K562 (cell line): Measurements from ENCODE around the gene UBE2O. TPM values are rescaled to one million over a fixed set of nuclear protein-coding genes. Genes with fewer than 3 reads are reported as not detected.

Source experiments
- ATAC-seq: fragments of 200-7000 bp; cut with Tn5 transposase; 3 replicates; pipeline ENCODE4 v1.9.1; 2020; ENCODE audit warnings: moderate library complexity
- BruUV-seq: library from RNA; stranded (reverse); fragments of 400-500 nt; replicated peaks from 2 replicates; lab custom pipeline; 2021; lab: Mats Ljungman, UMichigan
- CTCF ChIA-PET: fragments of 300-600 bp; formaldehyde crosslinking; extraction: SDS; loops from one replicate; lab custom pipeline; 2021; ENCODE audit warnings: low intra/inter-chr PET ratio; lab: Yijun Ruan, JAX
- POLR2A ChIA-PET: fragments of 300-600, 350-650 bp; sonication (Branson Sonifier 250); formaldehyde crosslinking; extraction: SDS; loops from one replicate; lab custom pipeline; 2021; ENCODE audit warnings: antibody characterized with exemption, inconsistent platforms; lab: Yijun Ruan, JAX
- DNase-seq, 4 experiments: peaks; one replicate each; pipeline versions ENCODE4 v3.0.0 to v3.0.0-alpha.2; 2011 to 2018; ENCODE audit warnings: low spot score in 3 of 4, mixed read lengths in 3 of 4; ENCODE audit errors: extremely low read depth in 1 of 4
- FAIRE-seq: peaks from 2 replicates; lab custom pipeline; 2011; peaks lifted over from hg19 to GRCh38; lab: Jason Lieb, UNC
- H2AFZ ChIP-seq: 2 replicates; pipeline ENCODE4 v1.6.0; 2011; ENCODE audit warnings: low read depth, low read length, control low read depth, inconsistent platforms
- H3K27ac ChIP-seq: fragments of 200-600 bp; 3 replicates; pipeline ENCODE4 v1.8.0; 2011; ENCODE audit warnings: low read depth, mild to moderate bottlenecking, control low read depth, inconsistent platforms, low read length, moderate library complexity, mixed read lengths; ENCODE audit errors: extremely low read depth
- H3K27me3 ChIP-seq, 2 experiments: fragments of 300-600 bp in 1 of 2; 2 replicates in 1 of 2; 3 replicates in 1 of 2; pipeline versions ENCODE4 v1.6.0 to v1.8.0; 2011; ENCODE audit warnings: inconsistent platforms in 2 of 2, low read length in 2 of 2, mild to moderate bottlenecking in 1 of 2, mixed read lengths in 1 of 2, moderate library complexity in 1 of 2; ENCODE audit not compliant: control insufficient read depth in 2 of 2, insufficient read depth in 2 of 2
- H3K36me3 ChIP-seq: fragments of 300-600 bp; 3 replicates; pipeline ENCODE4 v1.8.0; 2011; ENCODE audit warnings: mild to moderate bottlenecking, low read length, inconsistent platforms; ENCODE audit not compliant: control insufficient read depth, insufficient read depth
- H3K4me1 ChIP-seq, 2 experiments: fragments of 200-600 bp in 1 of 2; replicated peaks in 1 of 2; 2 replicates in 1 of 2; 3 replicates in 1 of 2; pipeline versions ENCODE4 v1.5.1 to v1.8.0; 2011; ENCODE audit warnings: inconsistent platforms in 2 of 2, low read length in 2 of 2, mild to moderate bottlenecking in 1 of 2, mixed read lengths in 1 of 2, moderate library complexity in 1 of 2; ENCODE audit not compliant: control insufficient read depth in 2 of 2, insufficient read depth in 2 of 2
- H3K4me2 ChIP-seq: 2 replicates; pipeline ENCODE4 v1.6.1; 2011; ENCODE audit warnings: low read length, control low read depth, inconsistent platforms, mixed read lengths; ENCODE audit not compliant: insufficient read depth
- H3K4me3 ChIP-seq: fragments of 200-600 bp; sonication (generic), shearing (Covaris generic); 2 replicates; pipeline ENCODE4 v1.5.1; 2016; ENCODE audit warnings: control low read depth, inconsistent platforms
- H3K79me2 ChIP-seq: fragments of 200-600 bp; 3 replicates; pipeline ENCODE4 v1.8.0; 2011; ENCODE audit warnings: low read length, inconsistent platforms; ENCODE audit not compliant: control insufficient read depth, insufficient read depth
- H3K9ac ChIP-seq, 2 experiments: 2 replicates each; pipeline versions ENCODE4 v1.6.0 to v1.6.1; 2011; ENCODE audit warnings: low read depth in 2 of 2, low read length in 2 of 2, control low read depth in 1 of 2, inconsistent platforms in 1 of 2, mild to moderate bottlenecking in 1 of 2, mixed read lengths in 1 of 2; ENCODE audit not compliant: insufficient read depth in 1 of 2
- H3K9me1 ChIP-seq: one replicate; pipeline ENCODE4 v1.6.0; 2011; ENCODE audit warnings: inconsistent platforms, mild to moderate bottlenecking, low read length, moderate library complexity; ENCODE audit not compliant: control insufficient read depth, insufficient read depth
- H3K9me3 ChIP-seq: replicated peaks from 2 replicates; pipeline ENCODE4 v1.5.1; 2011; ENCODE audit warnings: low read depth, low read length, inconsistent platforms; ENCODE audit not compliant: control insufficient read depth, insufficient read depth
- H4K20me1 ChIP-seq: replicated peaks from 2 replicates; pipeline ENCODE4 v1.6.1; 2011; ENCODE audit warnings: low read length, inconsistent platforms, mixed read lengths; ENCODE audit not compliant: control insufficient read depth, insufficient read depth
- CAMTA2 ChIP-seq: fragments of 250-450 bp; sonication (Bioruptor Pico); conservative IDR thresholded peaks from 2 replicates; pipeline ENCODE4 v1.5.1; 2022
- KDM5B ChIP-seq: fragments of 200-600 bp; sonication (generic); IDR thresholded peaks from 2 replicates; pipeline ENCODE4 v1.6.1; 2012; ENCODE audit warnings: low read depth, mild to moderate bottlenecking, moderate library complexity, low read length, control low read depth, inconsistent platforms; ENCODE audit not compliant: insufficient replicate concordance
- NFRKB ChIP-seq: fragments of 450-650 bp; IDR thresholded peaks from 2 replicates; pipeline ENCODE4 v1.6.1; 2016; ENCODE audit warnings: low read depth
- RBFOX2 ChIP-seq: fragments of 200-400 bp; formaldehyde crosslinking; IDR thresholded peaks from 2 replicates; pipeline ENCODE4 v1.6.1; 2017; ENCODE audit warnings: low read depth, mild to moderate bottlenecking, low read length, moderate library complexity
- RBM22 ChIP-seq: fragments of 200-400 bp; formaldehyde crosslinking; IDR thresholded peaks from 2 replicates; pipeline ENCODE4 v1.6.1; 2018; ENCODE audit warnings: low read length, low read depth; ENCODE audit not compliant: poor library complexity, severe bottlenecking
- SIX5 ChIP-seq, 2 experiments: IDR thresholded peaks; 2 replicates each; pipeline ENCODE4 v1.6.1; 2011; ENCODE audit warnings: low read length in 2 of 2, borderline replicate concordance in 1 of 2, low read depth in 1 of 2, mild to moderate bottlenecking in 1 of 2, moderate library complexity in 1 of 2; ENCODE audit not compliant: insufficient read depth in 1 of 2
- SLC30A9 ChIP-seq: fragments of 250-450 bp; sonication (Bioruptor Pico); IDR thresholded peaks from 2 replicates; pipeline ENCODE4 v1.8.0; 2022; ENCODE audit warnings: mild to moderate bottlenecking, moderate library complexity
- SMAD1 ChIP-seq: fragments of 150-350 bp; IDR thresholded peaks from 2 replicates; pipeline ENCODE4 v1.6.1; 2014; ENCODE audit warnings: low read length, low read depth; ENCODE audit not compliant: partially characterized antibody
- SMC3 ChIP-seq: conservative IDR thresholded peaks from 2 replicates; pipeline ENCODE4 v1.6.1; 2011; ENCODE audit warnings: low read depth, low read length, improper control_type of control experiment; ENCODE audit not compliant: insufficient read depth
- U2AF2 ChIP-seq: fragments of 200-400 bp; formaldehyde crosslinking; optimal IDR thresholded peaks from 2 replicates; pipeline ENCODE3; 2017; ENCODE audit warnings: low read depth, mild to moderate bottlenecking, low read length
- ZFPM2 ChIP-seq: fragments of 250-450 bp; sonication (Bioruptor Pico); IDR thresholded peaks from 2 replicates; pipeline ENCODE4 v1.5.1; 2022; ENCODE audit warnings: mild to moderate bottlenecking
- ZKSCAN1 ChIP-seq: fragments of 150-350 bp; IDR thresholded peaks from 2 replicates; pipeline ENCODE4 v1.6.1; 2016; ENCODE audit warnings: low read depth, low read length
- ZNF143 ChIP-seq: sonication (generic); formaldehyde crosslinking; IDR thresholded peaks from 2 replicates; pipeline ENCODE4 v1.9.0; 2022; ENCODE audit warnings: mild to moderate bottlenecking, missing genetic modification reagents
- ZNF780A ChIP-seq: fragments of 250-450 bp; sonication (Bioruptor Pico); IDR thresholded peaks from 2 replicates; pipeline ENCODE4 v1.5.0; 2021; ENCODE audit warnings: mild to moderate bottlenecking
- WGBS: fragments of 100-300 bp; shearing (Covaris generic); methylation state at CpG from one replicate; pipeline ENCODE4 v1.1.6; 2016; ENCODE audit warnings: low coverage, mixed read lengths; ENCODE audit not compliant: insufficient coverage; ENCODE audit errors: missing lambda C conversion rate; 5-methylcytosine and 5-hydroxymethylcytosine counted together
- in situ Hi-C: fragments of 300-500 bp; cut with MboI; formaldehyde crosslinking; loops from 4 replicates; pipeline ENCODE4 v1.15.0; 2018; ENCODE audit warnings: inconsistent platforms, mixed read lengths
- intact Hi-C: fragments of 100-400 bp; cut with micrococcal nuclease; formaldehyde crosslinking; loops from 2 replicates; pipeline ENCODE4 v1.14.2; 2022
- polyA plus RNA-seq, 8 experiments: library from polyadenylated mRNA; depleted of rRNA in 4 of 8; stranded (reverse) in 5 of 8; unstranded in 3 of 8; fragments of >200 nt; fragmentation: Nextera tagmentation in 2 of 8; fragmentation: Illumina TruSeq in 1 of 8; extraction: Ambion mirVana in 2 of 8; extraction: Trizol in 1 of 8; gene quantifications; 2 replicates each; pipeline versions ENCODE4 v1.2.1 to v1.2.3, GENCODE V29; 2011 to 2014; ENCODE audit warnings: inconsistent platforms in 1 of 8, missing spikeins in 1 of 8
- total RNA-seq, 7 experiments: library from RNA; depleted of rRNA in 6 of 7; stranded (reverse); fragments of >200 nt in 6 of 7; fragmentation: Illumina TruSeq in 2 of 7; extraction: Trizol in 2 of 7; gene quantifications; 2 replicates each; pipeline versions ENCODE4 v1.2.1 to v1.2.3, GENCODE V29; 2011 to 2021; ENCODE audit warnings: low replicate concordance in 1 of 7
- TF ChIP-seq, protein P1 (sequence below): fragments of 450-650 bp; IDR thresholded peaks from 2 replicates; pipeline ENCODE4 v1.6.1; 2017; ENCODE audit warnings: antibody characterized with exemption
- TF ChIP-seq, protein P2 (sequence below): fragments of 250-450 bp; sonication (Bioruptor Pico); IDR thresholded peaks from 2 replicates; pipeline ENCODE4 v1.8.0; 2022; ENCODE audit warnings: inconsistent platforms, mild to moderate bottlenecking, moderate library complexity, borderline replicate concordance
- TF ChIP-seq, protein P3 (sequence below): fragments of 250-450 bp; sonication (Bioruptor Pico); IDR thresholded peaks from 2 replicates; pipeline ENCODE4 v1.8.0; 2022; ENCODE audit warnings: moderate library complexity, mild to moderate bottlenecking, inconsistent platforms
- TF ChIP-seq, protein P4 (sequence below): sonication (generic); IDR thresholded peaks from 2 replicates; pipeline ENCODE4 v1.6.1; 2016

Gene UBE2O
- total and polyA plus RNA-seq, 9 of the 15 experiments (the other 6 are each of a cell fraction or from before 2014, with no cell fraction given), result 1.6 to 39.7 (median 13.3) TPM

DNA sequence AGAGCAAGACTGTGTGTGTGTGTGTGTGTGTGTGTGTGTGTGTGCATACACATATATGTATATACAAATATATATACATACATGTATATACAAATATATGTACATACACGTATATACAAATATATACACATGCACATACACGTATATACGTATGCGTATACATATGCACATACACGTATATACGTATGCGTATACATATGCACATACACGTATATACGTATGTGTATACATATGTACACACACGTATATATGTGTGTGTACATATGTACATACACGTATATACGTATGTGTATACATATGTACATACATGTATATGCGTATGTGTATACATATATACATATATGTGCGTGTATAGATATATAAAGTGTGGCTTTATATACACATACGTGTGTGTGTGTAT lies 37.2 kb downstream of the UBE2O start:
- intact Hi-C loops, result no loop called here
- Histone ChIP-seq H3K4me1 (peaks cover 23 to 49% of the 10 kb centered on the region in 2 experiments), H3K4me2 (no peak overlapping the region), H3K27me3 (no peaks in the 10 kb centered on the region), H4K20me1 (peaks cover 47% of the 10 kb centered on the region), H3K9me3 (no peaks in the 10 kb centered on the region), H3K4me3 (no peak overlapping the region), H3K36me3 (peaks cover 27% of the 10 kb centered on the region; the same call in 1 of the 3 replicates), H3K9me1 (peaks cover 8% of the 10 kb centered on the region), H3K9ac (no peak overlapping the region), H2AFZ (no peak overlapping the region), H3K27ac (no peak overlapping the region), H3K79me2 (peaks cover 52% of the 10 kb centered on the region)
- FAIRE-seq (no peak), DNase-seq (no peak), ATAC-seq (no peak)
- ChIA-PET POLR2A (interaction anchor here (3.6 kb wide), 1 partner anchor 10 kb away, joined by 22 read pairs; no protein-coding TSS in a partner anchor), CTCF (no interaction called here)
- whole genome bisulfite sequencing, result 94% methylated on average over 15 of the region's 15 CpGs
- in situ Hi-C loops, result no loop called here
- BruUV-seq, result no TSS peak
- TF ChIP-seq KDM5B, result no peak
- TF ChIP-seq CAMTA2 (CRISPR knock-in tag), result no peak
- TF ChIP-seq ZKSCAN1, result no peak
- no peak for TF ChIP-seq RBM22
- no peak for TF ChIP-seq NFRKB
- no peak for TF ChIP-seq SIX5 (IDR thresholded peaks at IDR 0.05; ENCODE audit: borderline replicate concordance in 1 of 2, insufficient read depth in 1 of 2, low read depth in 1 of 2, low read length in 2 of 2)
- no peak for TF ChIP-seq ZFPM2
- TF ChIP-seq RBFOX2, result no peak
- TF ChIP-seq SMC3, result no peak
- TF ChIP-seq SLC30A9 (CRISPR knock-in tag), result peak; percentile 62; the same call in 1 of the 2 replicates
- no peak for TF ChIP-seq ZNF780A (CRISPR knock-in tag)
- TF ChIP-seq SMAD1, result no peak
- TF ChIP-seq, protein P1, sequence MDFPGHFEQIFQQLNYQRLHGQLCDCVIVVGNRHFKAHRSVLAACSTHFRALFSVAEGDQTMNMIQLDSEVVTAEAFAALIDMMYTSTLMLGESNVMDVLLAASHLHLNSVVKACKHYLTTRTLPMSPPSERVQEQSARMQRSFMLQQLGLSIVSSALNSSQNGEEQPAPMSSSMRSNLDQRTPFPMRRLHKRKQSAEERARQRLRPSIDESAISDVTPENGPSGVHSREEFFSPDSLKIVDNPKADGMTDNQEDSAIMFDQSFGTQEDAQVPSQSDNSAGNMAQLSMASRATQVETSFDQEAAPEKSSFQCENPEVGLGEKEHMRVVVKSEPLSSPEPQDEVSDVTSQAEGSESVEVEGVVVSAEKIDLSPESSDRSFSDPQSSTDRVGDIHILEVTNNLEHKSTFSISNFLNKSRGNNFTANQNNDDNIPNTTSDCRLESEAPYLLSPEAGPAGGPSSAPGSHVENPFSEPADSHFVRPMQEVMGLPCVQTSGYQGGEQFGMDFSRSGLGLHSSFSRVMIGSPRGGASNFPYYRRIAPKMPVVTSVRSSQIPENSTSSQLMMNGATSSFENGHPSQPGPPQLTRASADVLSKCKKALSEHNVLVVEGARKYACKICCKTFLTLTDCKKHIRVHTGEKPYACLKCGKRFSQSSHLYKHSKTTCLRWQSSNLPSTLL, result no peak
- TF ChIP-seq ZNF143 (CRISPR knock-in tag), result no peak
- TF ChIP-seq, protein P2, sequence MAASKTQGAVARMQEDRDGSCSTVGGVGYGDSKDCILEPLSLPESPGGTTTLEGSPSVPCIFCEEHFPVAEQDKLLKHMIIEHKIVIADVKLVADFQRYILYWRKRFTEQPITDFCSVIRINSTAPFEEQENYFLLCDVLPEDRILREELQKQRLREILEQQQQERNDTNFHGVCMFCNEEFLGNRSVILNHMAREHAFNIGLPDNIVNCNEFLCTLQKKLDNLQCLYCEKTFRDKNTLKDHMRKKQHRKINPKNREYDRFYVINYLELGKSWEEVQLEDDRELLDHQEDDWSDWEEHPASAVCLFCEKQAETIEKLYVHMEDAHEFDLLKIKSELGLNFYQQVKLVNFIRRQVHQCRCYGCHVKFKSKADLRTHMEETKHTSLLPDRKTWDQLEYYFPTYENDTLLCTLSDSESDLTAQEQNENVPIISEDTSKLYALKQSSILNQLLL (CRISPR knock-in tag), result peak; percentile 89
- TF ChIP-seq, protein P3, sequence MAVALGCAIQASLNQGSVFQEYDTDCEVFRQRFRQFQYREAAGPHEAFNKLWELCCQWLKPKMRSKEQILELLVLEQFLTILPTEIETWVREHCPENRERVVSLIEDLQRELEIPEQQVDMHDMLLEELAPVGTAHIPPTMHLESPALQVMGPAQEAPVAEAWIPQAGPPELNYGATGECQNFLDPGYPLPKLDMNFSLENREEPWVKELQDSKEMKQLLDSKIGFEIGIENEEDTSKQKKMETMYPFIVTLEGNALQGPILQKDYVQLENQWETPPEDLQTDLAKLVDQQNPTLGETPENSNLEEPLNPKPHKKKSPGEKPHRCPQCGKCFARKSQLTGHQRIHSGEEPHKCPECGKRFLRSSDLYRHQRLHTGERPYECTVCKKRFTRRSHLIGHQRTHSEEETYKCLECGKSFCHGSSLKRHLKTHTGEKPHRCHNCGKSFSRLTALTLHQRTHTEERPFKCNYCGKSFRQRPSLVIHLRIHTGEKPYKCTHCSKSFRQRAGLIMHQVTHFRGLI (CRISPR knock-in tag), result peak; percentile 52; the same call in 1 of the 2 replicates
- no peak for TF ChIP-seq U2AF2
- TF ChIP-seq, protein P4, sequence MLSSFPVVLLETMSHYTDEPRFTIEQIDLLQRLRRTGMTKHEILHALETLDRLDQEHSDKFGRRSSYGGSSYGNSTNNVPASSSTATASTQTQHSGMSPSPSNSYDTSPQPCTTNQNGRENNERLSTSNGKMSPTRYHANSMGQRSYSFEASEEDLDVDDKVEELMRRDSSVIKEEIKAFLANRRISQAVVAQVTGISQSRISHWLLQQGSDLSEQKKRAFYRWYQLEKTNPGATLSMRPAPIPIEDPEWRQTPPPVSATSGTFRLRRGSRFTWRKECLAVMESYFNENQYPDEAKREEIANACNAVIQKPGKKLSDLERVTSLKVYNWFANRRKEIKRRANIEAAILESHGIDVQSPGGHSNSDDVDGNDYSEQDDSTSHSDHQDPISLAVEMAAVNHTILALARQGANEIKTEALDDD, result no peak
